OCI-LY3 (cell line): ENCODE measurements around the gene CNTNAP3B.
"Not testable (repeated sequence)": the region's sequence is repeated elsewhere in the genome, so short reads cannot be mapped to it uniquely, and the experiment has no call there.

Experiments used
- H2AFZ ChIP-seq: fragments of 200-600, 300-600 bp; shearing (Covaris generic); 2 replicates; pipeline ENCODE4 v1.6.0; 2014; ENCODE audit warnings: antibody characterized with exemption, low read depth, low read length
- H3K27ac ChIP-seq: fragments of 200-600, 300-600 bp; sonication (generic); 2 replicates; pipeline ENCODE4 v1.5.1; 2014; ENCODE audit warnings: mild to moderate bottlenecking, low read length, moderate library complexity, mixed read lengths
- H3K27me3 ChIP-seq: fragments of 200-600, 300-600 bp; sonication (generic); 2 replicates; pipeline ENCODE4 v1.6.1; 2014; ENCODE audit warnings: low read depth, low read length, mixed read lengths
- H3K36me3 ChIP-seq: fragments of 200-600, 300-600 bp; sonication (generic); replicated peaks from 2 replicates; pipeline ENCODE3; 2014; ENCODE audit warnings: low read depth, low read length, mixed read lengths
- H3K4me1 ChIP-seq: fragments of 300-600, 200-600 bp; sonication (generic); 2 replicates; pipeline ENCODE4 v1.6.1; 2014; ENCODE audit warnings: low read length, mixed read lengths
- H3K4me2 ChIP-seq: fragments of 200-600, 300-600 bp; sonication (generic); 2 replicates; pipeline ENCODE4 v1.6.1; 2014; ENCODE audit warnings: low read length, mixed read lengths
- H3K4me3 ChIP-seq: fragments of 300-600, 200-600 bp; sonication (generic); 2 replicates; pipeline ENCODE4 v1.5.1; 2014; ENCODE audit warnings: antibody characterized with exemption, mild to moderate bottlenecking, low read length, moderate library complexity
- H3K79me2 ChIP-seq: fragments of 300-600, 200-600 bp; shearing (Covaris generic); 2 replicates; pipeline ENCODE4 v1.6.1; 2014; ENCODE audit warnings: mild to moderate bottlenecking, low read length, mixed read lengths
- H3K9ac ChIP-seq: fragments of 300-600, 200-600 bp; shearing (Covaris generic); 2 replicates; pipeline ENCODE4 v1.6.0; 2014; ENCODE audit warnings: mild to moderate bottlenecking, low read length, moderate library complexity
- H3K9me3 ChIP-seq: fragments of 200-600, 300-600 bp; shearing (Covaris generic); 2 replicates; pipeline ENCODE4 v1.6.1; 2014; ENCODE audit warnings: low read length, mixed read lengths; ENCODE audit not compliant: insufficient read depth
- H4K20me1 ChIP-seq: fragments of 200-600, 300-600 bp; sonication (generic); 2 replicates; pipeline ENCODE4 v1.6.1; 2016; ENCODE audit warnings: low read length, mixed read lengths; ENCODE audit not compliant: insufficient read depth

Gene CNTNAP3B

GRCh38 chr9:41917374-41917773 is 211.9 kb downstream of the CNTNAP3B start:
- not testable (repeated sequence) for H2AFZ ChIP-seq

DNA sequence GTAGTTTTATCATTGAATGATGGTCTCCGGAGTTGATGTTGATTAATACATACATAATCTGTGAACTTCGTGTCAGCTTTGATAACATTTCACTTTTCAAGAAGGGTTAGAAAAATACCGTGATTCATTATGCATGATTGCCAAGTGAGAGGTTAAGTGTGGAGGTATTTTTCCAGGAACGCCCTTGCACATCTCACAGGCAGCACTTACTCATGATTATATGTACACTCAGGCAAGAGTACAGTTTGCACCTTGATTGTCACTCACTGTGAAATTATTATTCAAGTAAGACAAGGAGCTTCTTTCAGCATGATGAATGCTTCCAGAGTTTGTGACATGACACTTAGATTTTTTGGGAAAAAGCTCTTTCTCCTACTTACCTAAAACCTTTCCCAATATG is 223.7 kb downstream of the CNTNAP3B start:
- not testable (repeated sequence) for H4K20me1 ChIP-seq, H2AFZ ChIP-seq, H3K4me2 ChIP-seq, H3K4me3 ChIP-seq, H3K79me2 ChIP-seq, H3K4me1 ChIP-seq, H3K9ac ChIP-seq, H3K9me3 ChIP-seq, H3K36me3 ChIP-seq, H3K27ac ChIP-seq, H3K27me3 ChIP-seq

More at GRCh38 chr9:41917374-41917773, 211.9 kb downstream of the CNTNAP3B start:
- not testable (repeated sequence) for H3K4me1 ChIP-seq, H4K20me1 ChIP-seq, H3K4me3 ChIP-seq, H3K27ac ChIP-seq, H3K36me3 ChIP-seq, H3K4me2 ChIP-seq, H3K9ac ChIP-seq, H3K9me3 ChIP-seq, H3K27me3 ChIP-seq, H3K79me2 ChIP-seq

DNA sequence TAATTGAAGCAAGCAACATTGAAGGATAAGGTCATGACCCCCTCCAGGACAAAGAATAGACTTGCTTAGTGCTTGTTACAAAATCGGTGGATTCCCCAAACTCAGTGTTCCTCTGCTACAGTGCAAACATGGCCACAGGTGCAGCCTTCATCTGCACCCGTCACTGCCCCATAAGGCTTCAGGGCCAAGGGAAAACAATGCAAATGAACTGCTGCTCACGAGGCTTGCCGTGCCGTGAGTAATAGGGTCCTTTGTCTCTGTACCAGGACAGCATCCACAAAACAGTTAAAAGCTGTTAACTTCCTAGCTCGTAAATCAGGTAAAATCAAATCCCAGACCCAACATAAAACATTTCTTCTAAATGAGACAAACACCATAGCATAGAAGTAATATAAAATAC is 226.5 kb downstream of the CNTNAP3B start:
- not testable (repeated sequence) for H2AFZ ChIP-seq, H3K4me2 ChIP-seq, H3K36me3 ChIP-seq, H4K20me1 ChIP-seq, H3K9ac ChIP-seq, H3K4me1 ChIP-seq, H3K27me3 ChIP-seq, H3K79me2 ChIP-seq, H3K4me3 ChIP-seq, H3K9me3 ChIP-seq, H3K27ac ChIP-seq

GRCh38 chr9:41898720-41899343 is 230.4 kb downstream of the CNTNAP3B start:
- not testable (repeated sequence) for H4K20me1 ChIP-seq, H2AFZ ChIP-seq, H3K9ac ChIP-seq, H3K4me3 ChIP-seq, H3K4me1 ChIP-seq, H3K79me2 ChIP-seq, H3K36me3 ChIP-seq, H3K27me3 ChIP-seq, H3K4me2 ChIP-seq, H3K9me3 ChIP-seq, H3K27ac ChIP-seq

DNA sequence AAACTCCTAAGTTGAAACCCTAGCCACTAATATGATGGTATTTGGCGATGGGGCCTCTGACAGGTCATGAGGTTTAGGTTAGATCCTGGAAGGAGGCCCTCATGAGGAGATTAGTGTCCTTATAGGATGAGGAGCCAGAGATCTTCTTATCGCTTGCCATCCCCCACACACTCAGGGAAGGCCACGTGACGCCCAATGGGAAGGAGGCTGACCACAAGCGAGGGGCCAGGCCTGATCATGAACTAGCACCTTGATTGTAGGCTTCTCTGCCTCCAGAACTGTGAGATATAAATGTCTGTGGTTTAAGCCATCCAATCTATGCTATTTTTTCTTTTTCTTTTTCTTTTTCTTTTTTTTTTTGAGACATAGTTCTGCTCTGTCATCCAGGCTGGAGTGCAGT is 254.7 kb downstream of the CNTNAP3B start:
- H3K4me3 ChIP-seq, H2AFZ ChIP-seq, H4K20me1 ChIP-seq, H3K9ac ChIP-seq, H3K36me3 ChIP-seq, H3K9me3 ChIP-seq, H3K27ac ChIP-seq, H3K4me2 ChIP-seq, H3K79me2 ChIP-seq, H3K27me3 ChIP-seq, H3K4me1 ChIP-seq: not testable (repeated sequence)

- H3K4me2 ChIP-seq, H2AFZ ChIP-seq, H4K20me1 ChIP-seq, H3K9me3 ChIP-seq, H3K79me2 ChIP-seq, H3K4me3 ChIP-seq, H3K36me3 ChIP-seq, H3K4me1 ChIP-seq, H3K27ac ChIP-seq, H3K9ac ChIP-seq, H3K27me3 ChIP-seq: not testable (repeated sequence)
Measured at GRCh38 chr9:41855422-41855821, 273.8 kb downstream of the CNTNAP3B start.

DNA sequence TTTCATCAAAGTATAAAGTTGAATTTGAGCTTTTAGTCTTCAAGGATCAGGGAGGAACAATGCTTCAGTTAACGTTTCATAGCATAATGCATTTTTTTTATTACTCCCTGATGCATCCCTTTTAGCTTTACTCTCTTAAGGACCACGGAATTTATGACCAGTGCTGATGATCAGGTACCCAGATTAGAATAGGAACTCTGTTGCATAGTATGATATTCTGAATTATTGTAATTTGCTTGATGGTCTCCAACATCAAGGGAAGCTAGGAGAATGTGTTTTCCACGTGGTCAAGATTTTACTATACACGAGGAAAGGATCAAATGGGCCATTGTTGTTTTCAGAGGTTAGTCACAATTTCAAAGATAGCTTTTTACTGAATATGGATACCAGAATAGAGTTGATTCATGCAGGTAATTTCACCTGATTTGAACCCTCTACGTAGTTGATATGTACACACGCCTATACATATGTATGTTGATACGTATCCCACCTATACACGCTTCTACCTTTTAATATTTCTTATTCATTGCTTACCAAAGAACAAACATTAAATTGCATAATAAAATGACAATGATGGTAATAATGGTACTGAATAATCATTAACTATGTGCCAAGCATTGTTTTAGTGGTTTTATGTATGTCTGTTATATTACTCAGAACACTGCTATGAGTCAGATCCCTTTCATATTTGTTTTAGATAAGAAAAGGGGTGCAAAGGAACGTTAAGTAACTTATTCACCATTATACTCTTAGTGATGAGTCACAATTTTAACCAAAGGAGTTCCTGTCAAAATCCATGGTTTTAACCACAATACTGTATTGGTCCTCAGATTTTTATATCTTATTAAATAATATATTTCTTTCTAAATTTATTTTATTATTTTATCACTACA is 277.1 kb downstream of the CNTNAP3B start:
- H3K27me3 ChIP-seq, H3K4me2 ChIP-seq, H4K20me1 ChIP-seq, H3K4me3 ChIP-seq, H3K36me3 ChIP-seq, H3K27ac ChIP-seq, H3K9me3 ChIP-seq, H3K9ac ChIP-seq, H2AFZ ChIP-seq, H3K4me1 ChIP-seq, H3K79me2 ChIP-seq: not testable (repeated sequence)

GRCh38 chr9:41847829-41848228 is 281.4 kb downstream of the CNTNAP3B start:
- not testable (repeated sequence) for H3K4me1 ChIP-seq, H3K9ac ChIP-seq, H3K36me3 ChIP-seq, H3K4me3 ChIP-seq, H3K9me3 ChIP-seq, H3K79me2 ChIP-seq, H2AFZ ChIP-seq, H3K4me2 ChIP-seq, H3K27me3 ChIP-seq, H4K20me1 ChIP-seq, H3K27ac ChIP-seq
